Nephron (organoid): Measurements from ENCODE around the gene TFG.

Source experiments
- H3K27ac Mint-ChIP-seq, 3 experiments: 2 replicates each; pipeline ENCODE4 v1.8.0; 2020; ENCODE audit warnings: mixed read lengths in 3 of 3, mild to moderate bottlenecking in 2 of 3, moderate library complexity in 1 of 3
- H3K27me3 Mint-ChIP-seq: 2 replicates; pipeline ENCODE4 v1.8.0; 2021; ENCODE audit warnings: low read depth, mild to moderate bottlenecking, moderate library complexity, mixed read lengths
- H3K36me3 Mint-ChIP-seq: 2 replicates; pipeline ENCODE4 v1.8.0; 2020; ENCODE audit warnings: low read depth, mixed read lengths
- H3K4me1 Mint-ChIP-seq: 2 replicates; pipeline ENCODE4 v1.8.0; 2020; ENCODE audit warnings: mixed read lengths
- H3K4me3 Mint-ChIP-seq, 3 experiments: 2 replicates each; pipeline ENCODE4 v1.8.0; 2020; ENCODE audit warnings: mild to moderate bottlenecking in 3 of 3, mixed read lengths in 3 of 3, moderate library complexity in 2 of 3
- H3K9me3 Mint-ChIP-seq: 2 replicates; pipeline ENCODE4 v1.8.0; 2020; ENCODE audit warnings: mixed read lengths
- CTCF ChIP-seq, 3 experiments: fragments of 200-600 bp; sonication (generic); IDR thresholded peaks; one replicate each; pipeline ENCODE4 v1.5.0; 2021; ENCODE audit warnings: antibody characterized with exemption in 3 of 3; ENCODE audit not compliant: unreplicated experiment in 3 of 3

Gene TFG

DNA sequence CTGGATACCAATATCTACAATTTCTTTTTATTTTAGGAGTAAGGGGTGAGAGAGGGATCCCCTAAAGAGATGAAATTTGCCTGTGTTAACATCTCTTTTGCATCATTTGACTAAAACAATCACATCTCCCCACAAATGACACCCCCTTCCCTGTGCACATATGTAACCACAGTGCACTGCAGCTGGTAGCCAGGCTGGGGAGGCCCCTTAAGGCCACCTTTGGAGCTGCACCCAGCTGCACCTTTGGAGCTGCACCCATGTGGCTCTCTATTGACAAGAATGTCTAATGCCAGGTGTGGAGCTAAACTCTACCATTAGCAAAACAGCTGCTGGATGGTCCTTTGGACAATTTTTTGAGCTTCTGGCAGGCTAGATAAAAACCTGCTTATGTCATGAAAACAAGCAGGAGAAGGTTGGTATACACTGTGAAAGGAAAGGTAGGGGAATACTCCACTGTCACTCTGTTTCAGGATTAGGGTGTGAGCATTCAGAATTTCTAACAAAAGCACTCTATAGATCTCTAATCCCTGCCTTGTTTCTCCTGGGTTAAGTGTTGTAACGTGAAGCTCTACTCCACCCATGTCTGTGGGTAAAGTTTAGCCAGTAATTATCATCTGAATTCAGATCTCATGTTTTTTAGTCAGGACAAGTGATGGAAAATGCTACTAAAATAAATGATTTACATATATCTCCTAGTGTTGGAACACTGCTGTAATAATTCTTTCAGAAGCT, 52.1 kb downstream of the TFG start:
- no peak overlapping the region for H3K4me3 Mint-ChIP-seq
- H3K36me3 Mint-ChIP-seq, result no peaks in the 10 kb centered on the region
- peak in 1 of 3 experiments; percentile 8 for TF ChIP-seq CTCF (IDR thresholded peaks at IDR 0.05; ENCODE audit: unreplicated experiment in 3 of 3)
- H3K9me3 Mint-ChIP-seq, result no peaks in the 10 kb centered on the region
- H3K27ac Mint-ChIP-seq, result peak overlapping the region; percentile 49 to 93 (median 58)
- peaks cover 69% of the 10 kb centered on the region for H3K4me1 Mint-ChIP-seq
- no peaks in the 10 kb centered on the region for H3K27me3 Mint-ChIP-seq

- Mint-ChIP-seq H3K9me3 (no peaks in the 10 kb centered on the region), H3K36me3 (no peaks in the 10 kb centered on the region), H3K4me1 (peaks cover 67% of the 10 kb centered on the region), H3K27ac (peak overlapping the region; percentile 49 to 93 (median 58)), H3K4me3 (no peak overlapping the region), H3K27me3 (no peaks in the 10 kb centered on the region)
- no peak for TF ChIP-seq CTCF (IDR thresholded peaks at IDR 0.05; ENCODE audit: unreplicated experiment in 3 of 3)
These were observed 52.7 kb downstream of the TFG start for GRCh38 chr3:100761951-100762350.

GRCh38 chr3:100765437-100765975, 56.2 kb downstream of the TFG start:
- no peak overlapping the region for H3K4me3 Mint-ChIP-seq
- H3K4me1 Mint-ChIP-seq, result peaks cover 31% of the 10 kb centered on the region
- H3K27me3 Mint-ChIP-seq, result no peaks in the 10 kb centered on the region
- no peak overlapping the region for H3K27ac Mint-ChIP-seq
- no peak for TF ChIP-seq CTCF (IDR thresholded peaks at IDR 0.05; ENCODE audit: unreplicated experiment in 3 of 3)
- H3K36me3 Mint-ChIP-seq, result no peaks in the 10 kb centered on the region
- no peaks in the 10 kb centered on the region for H3K9me3 Mint-ChIP-seq

DNA sequence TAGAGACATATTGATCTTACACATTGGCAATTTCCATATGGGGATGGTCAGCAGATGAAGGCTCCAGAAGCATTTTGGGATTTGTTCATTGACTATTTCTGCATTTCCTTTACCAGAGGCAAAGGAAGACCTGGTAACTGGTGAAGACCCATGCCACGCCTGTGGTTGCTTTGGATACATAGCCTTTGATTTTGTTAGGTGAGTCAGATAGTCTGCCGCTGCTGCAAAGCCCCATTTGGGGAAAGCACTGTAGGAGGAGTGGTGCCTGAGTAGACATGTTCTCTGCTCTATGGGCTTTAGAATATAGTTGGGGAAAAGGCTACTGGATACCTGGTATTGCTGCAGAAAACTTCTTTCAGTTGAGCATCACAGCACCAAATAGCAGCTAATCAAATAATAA, 56.8 kb downstream of the TFG start:
- H3K4me3 Mint-ChIP-seq, result no peak overlapping the region
- no peaks in the 10 kb centered on the region for H3K36me3 Mint-ChIP-seq
- no peaks in the 10 kb centered on the region for H3K9me3 Mint-ChIP-seq
- no peaks in the 10 kb centered on the region for H3K27me3 Mint-ChIP-seq
- no peak overlapping the region for H3K27ac Mint-ChIP-seq
- TF ChIP-seq CTCF (IDR thresholded peaks at IDR 0.05; ENCODE audit: unreplicated experiment in 3 of 3), result no peak
- peaks cover 25% of the 10 kb centered on the region for H3K4me1 Mint-ChIP-seq

- no peaks in the 10 kb centered on the region for H3K36me3 Mint-ChIP-seq
- H3K4me3 Mint-ChIP-seq, result no peak overlapping the region
- H3K9me3 Mint-ChIP-seq, result no peaks in the 10 kb centered on the region
- TF ChIP-seq CTCF (IDR thresholded peaks at IDR 0.05; ENCODE audit: unreplicated experiment in 3 of 3), result no peak
- H3K27ac Mint-ChIP-seq, result no peak overlapping the region
- peaks cover 2% of the 10 kb centered on the region for H3K4me1 Mint-ChIP-seq
- no peaks in the 10 kb centered on the region for H3K27me3 Mint-ChIP-seq
These were observed 60.4 kb downstream of the TFG start for GRCh38 chr3:100769693-100770092.

GRCh38 chr3:100775226-100775625, 65.9 kb downstream of the TFG start:
- Mint-ChIP-seq H3K36me3 (no peaks in the 10 kb centered on the region), H3K9me3 (no peaks in the 10 kb centered on the region), H3K4me1 (peaks cover 11% of the 10 kb centered on the region), H3K27ac (no peak overlapping the region), H3K27me3 (no peaks in the 10 kb centered on the region), H3K4me3 (no peak overlapping the region)
- TF ChIP-seq CTCF (IDR thresholded peaks at IDR 0.05; ENCODE audit: unreplicated experiment in 3 of 3), result no peak
